GM21390 (cell line): ENCODE measurements around the gene FBXO34.
A peak's percentile ranks its signal among the peaks of the same experiment; 100 is the strongest.

Source experiments
- ATAC-seq: cut with Tn5 transposase; IDR thresholded peaks from one replicate; pipeline ENCODE4 v1.9.1; 2021; ENCODE audit not compliant: unreplicated experiment

Gene FBXO34

GRCh38 chr14:55272387-55272786 is 1.2 kb downstream of the FBXO34 start:
- no peak for ATAC-seq

- ATAC-seq, result no peak
These were observed 1.7 kb downstream of the FBXO34 start for GRCh38 chr14:55272922-55273321.

GRCh38 chr14:55274146-55274545 is 2.9 kb downstream of the FBXO34 start:
- no peak for ATAC-seq

GRCh38 chr14:55274751-55275150 is 3.5 kb downstream of the FBXO34 start:
- ATAC-seq, result no peak

GRCh38 chr14:55276736-55277135 is 5.5 kb downstream of the FBXO34 start:
- ATAC-seq, result no peak

- peak; percentile 92 for ATAC-seq
These were observed 6.9 kb downstream of the FBXO34 start for GRCh38 chr14:55277972-55278740.

GRCh38 chr14:55279384-55279783 is 8.2 kb downstream of the FBXO34 start:
- peak; percentile 52 for ATAC-seq

GRCh38 chr14:55281316-55281839 is 10.2 kb downstream of the FBXO34 start:
- no peak for ATAC-seq

GRCh38 chr14:55285048-55285652 is 13.9 kb downstream of the FBXO34 start:
- no peak for ATAC-seq

GRCh38 chr14:55288439-55288838 is 17.2 kb downstream of the FBXO34 start:
- no peak for ATAC-seq

- no peak for ATAC-seq
These were observed 20.4 kb downstream of the FBXO34 start for GRCh38 chr14:55291480-55292081.

- no peak for ATAC-seq
These were observed 23.4 kb downstream of the FBXO34 start for GRCh38 chr14:55294603-55295002.

- peak; percentile 62 for ATAC-seq
These were observed 26.6 kb downstream of the FBXO34 start for GRCh38 chr14:55297611-55298499.

- no peak for ATAC-seq
These were observed 27.2 kb downstream of the FBXO34 start for GRCh38 chr14:55298500-55298822.

- peak; percentile 51 for ATAC-seq
These were observed 30.4 kb downstream of the FBXO34 start for GRCh38 chr14:55301437-55302121.

- ATAC-seq, result no peak
These were observed 31.3 kb downstream of the FBXO34 start for GRCh38 chr14:55302367-55303124.

GRCh38 chr14:55303125-55303499 is 31.9 kb downstream of the FBXO34 start:
- ATAC-seq, result no peak

- ATAC-seq, result peak; percentile 48
These were observed 32.5 kb downstream of the FBXO34 start for GRCh38 chr14:55303691-55304145.

- no peak for ATAC-seq
These were observed 35.8 kb downstream of the FBXO34 start for GRCh38 chr14:55306938-55307589.
